H1 (cell line): ENCODE measurements around the gene ZNF618. TPM values are rescaled to one million over a fixed set of nuclear protein-coding genes. Genes with fewer than 3 reads are reported as not detected.

Experiments used
- CTCF ChIA-PET: fragments of 300-600 bp; sonication (Branson Sonifier 250); formaldehyde crosslinking; loops from one replicate; lab custom pipeline; 2021; ENCODE audit not compliant: partially characterized antibody; lab: Charles Lee
- POLR2A ChIA-PET: fragments of 300-600 bp; sonication (Branson Sonifier 250); formaldehyde crosslinking; loops from one replicate; lab custom pipeline; 2021; ENCODE audit warnings: inconsistent platforms; ENCODE audit not compliant: partially characterized antibody; lab: Charles Lee
- DNase-seq, 2 experiments: peaks; one replicate each; pipeline versions ENCODE4 v3.0.0 to v3.0.0-alpha.2; 2010 to 2022; ENCODE audit warnings: low spot score in 2 of 2, low read depth in 1 of 2, mixed read lengths in 1 of 2
- FAIRE-seq: peaks from 2 replicates; lab custom pipeline; 2011; peaks lifted over from hg19 to GRCh38; lab: Jason Lieb, UNC
- H2AFZ ChIP-seq: 2 replicates; pipeline ENCODE4 v1.8.1; 2012; ENCODE audit warnings: low read length, inconsistent platforms
- H2AK5ac ChIP-seq: 2 replicates; pipeline ENCODE4 v1.6.1; 2013; ENCODE audit warnings: low read depth, low read length
- H2BK120ac ChIP-seq: replicated peaks from 2 replicates; pipeline ENCODE3; 2013; ENCODE audit warnings: low read depth, low read length, inconsistent platforms
- H2BK12ac ChIP-seq: 2 replicates; pipeline ENCODE4 v1.6.1; 2013; ENCODE audit warnings: low read depth, low read length
- H2BK15ac ChIP-seq: 2 replicates; pipeline ENCODE4 v1.6.1; 2013; ENCODE audit warnings: low read length
- H2BK20ac ChIP-seq: 2 replicates; pipeline ENCODE4 v1.6.1; 2013; ENCODE audit warnings: low read length
- H2BK5ac ChIP-seq: 2 replicates; pipeline ENCODE4 v1.6.1; 2013; ENCODE audit warnings: low read depth, low read length
- H3K14ac ChIP-seq: 2 replicates; pipeline ENCODE4 v1.6.1; 2013; ENCODE audit warnings: inconsistent platforms; ENCODE audit not compliant: insufficient read length
- H3K18ac ChIP-seq: 2 replicates; pipeline ENCODE4 v1.6.1; 2013; ENCODE audit warnings: low read length; ENCODE audit errors: extremely low read depth
- H3K23ac ChIP-seq: 2 replicates; pipeline ENCODE4 v1.6.1; 2013; ENCODE audit warnings: inconsistent platforms; ENCODE audit not compliant: insufficient read length
- H3K23me2 ChIP-seq: 2 replicates; pipeline ENCODE4 v1.6.1; 2013; ENCODE audit warnings: low read depth, low read length
- H3K27ac ChIP-seq: 2 replicates; pipeline ENCODE4 v1.6.1; 2011; ENCODE audit warnings: low read depth, low read length, inconsistent platforms
- H3K27me3 ChIP-seq, 4 experiments: replicated peaks in 1 of 4; 1 replicate in 1 of 4; 2 replicates in 3 of 4; pipeline versions ENCODE4 v1.6.1 to v1.8.1; 2011 to 2013; ENCODE audit warnings: low read length in 3 of 4, mild to moderate bottlenecking in 3 of 4, inconsistent platforms in 2 of 4, mixed read lengths in 2 of 4, moderate library complexity in 1 of 4; ENCODE audit not compliant: control insufficient read depth in 3 of 4, insufficient read depth in 3 of 4; ENCODE audit errors: extremely low read depth in 1 of 4
- H3K36me3 ChIP-seq, 4 experiments: 2 replicates each; pipeline versions ENCODE4 v1.6.1 to v1.8.1; 2011 to 2013; ENCODE audit warnings: mild to moderate bottlenecking in 4 of 4, low read length in 3 of 4, moderate library complexity in 2 of 4, control low read depth in 1 of 4, inconsistent platforms in 1 of 4; ENCODE audit not compliant: insufficient read depth in 4 of 4, control insufficient read depth in 2 of 4
- H3K4ac ChIP-seq: replicated peaks from 2 replicates; pipeline ENCODE3; 2013; ENCODE audit warnings: low read length, low read depth, mixed read lengths, inconsistent platforms; ENCODE audit not compliant: insufficient read length
- H3K4me1 ChIP-seq, 4 experiments: replicated peaks in 1 of 4; 1 replicate in 1 of 4; 2 replicates in 3 of 4; pipeline versions ENCODE4 v1.6.1 to v1.8.1; 2011 to 2013; ENCODE audit warnings: low read length in 3 of 4, inconsistent platforms in 2 of 4, mixed read lengths in 1 of 4; ENCODE audit not compliant: insufficient read depth in 4 of 4, control insufficient read depth in 3 of 4
- H3K4me2 ChIP-seq, 2 experiments: 2 replicates each; pipeline versions ENCODE4 v1.6.1 to v1.8.1; 2011 to 2013; ENCODE audit warnings: low read depth in 2 of 2, low read length in 2 of 2, control low read depth in 1 of 2, inconsistent platforms in 1 of 2, mild to moderate bottlenecking in 1 of 2; ENCODE audit not compliant: insufficient read depth in 1 of 2
- H3K4me3 ChIP-seq, 4 experiments: fragments of 200-600, 300-600 bp in 1 of 4; sonication (generic), shearing (Covaris generic), sonication (Bioruptor Twin) in 1 of 4; 2 replicates each; pipeline versions ENCODE4 v1.5.1 to v1.8.1; 2011 to 2016; ENCODE audit warnings: low read length in 4 of 4, low read depth in 3 of 4, control low read depth in 2 of 4, inconsistent platforms in 2 of 4, mild to moderate bottlenecking in 2 of 4, mixed read lengths in 1 of 4, moderate library complexity in 1 of 4; ENCODE audit not compliant: insufficient read depth in 2 of 4; ENCODE audit errors: extremely low read depth in 1 of 4
- H3K56ac ChIP-seq: replicated peaks from 2 replicates; pipeline ENCODE3; 2013; ENCODE audit warnings: low read depth, mild to moderate bottlenecking, mixed read lengths, low read length, inconsistent platforms; ENCODE audit not compliant: insufficient read length
- H3K79me1 ChIP-seq: 2 replicates; pipeline ENCODE4 v1.6.1; 2013; ENCODE audit warnings: low read depth, low read length, control low read depth
- H3K79me2 ChIP-seq, 2 experiments: 2 replicates each; pipeline versions ENCODE4 v1.6.1 to v1.8.1; 2012 to 2013; ENCODE audit warnings: low read length in 2 of 2, mild to moderate bottlenecking in 2 of 2, inconsistent platforms in 1 of 2; ENCODE audit not compliant: insufficient read depth in 2 of 2, control insufficient read depth in 1 of 2
- H3K9ac ChIP-seq, 4 experiments: replicated peaks in 1 of 4; 1 replicate in 1 of 4; 2 replicates in 3 of 4; pipeline versions ENCODE4 v1.6.1 to v1.8.1; 2011 to 2013; ENCODE audit warnings: low read depth in 3 of 4, low read length in 3 of 4, control low read depth in 2 of 4, mild to moderate bottlenecking in 2 of 4, moderate library complexity in 2 of 4, inconsistent platforms in 1 of 4; ENCODE audit errors: extremely low read depth in 1 of 4
- H3K9me3 ChIP-seq, 2 experiments: 2 replicates each; pipeline versions ENCODE4 v1.6.1 to v1.8.1; 2012 to 2013; ENCODE audit warnings: mild to moderate bottlenecking in 2 of 2, moderate library complexity in 2 of 2, control low read depth in 1 of 2, inconsistent platforms in 1 of 2, low read depth in 1 of 2, low read length in 1 of 2, mixed read lengths in 1 of 2; ENCODE audit not compliant: insufficient read depth in 2 of 2
- H4K20me1 ChIP-seq, 2 experiments: replicated peaks in 1 of 2; 2 replicates each; pipeline versions ENCODE3 to v1.8.1; 2011 to 2013; ENCODE audit warnings: inconsistent platforms in 2 of 2, low read length in 2 of 2, mild to moderate bottlenecking in 1 of 2; ENCODE audit not compliant: insufficient read depth in 2 of 2, control insufficient read depth in 1 of 2
- H4K5ac ChIP-seq: 2 replicates; pipeline ENCODE4 v1.6.1; 2013; ENCODE audit warnings: low read length, low read depth, mixed read lengths, inconsistent platforms; ENCODE audit not compliant: insufficient read length
- H4K8ac ChIP-seq: 2 replicates; pipeline ENCODE4 v1.8.0; 2013; ENCODE audit warnings: mild to moderate bottlenecking, moderate library complexity, low read length, inconsistent platforms; ENCODE audit not compliant: insufficient read depth; ENCODE audit errors: extremely low read depth
- H4K91ac ChIP-seq: replicated peaks from 2 replicates; pipeline ENCODE3; 2013; ENCODE audit warnings: low read length, mixed read lengths, inconsistent platforms; ENCODE audit not compliant: insufficient read length
- WGBS, 2 experiments: shearing (Covaris generic) in 1 of 2; methylation state at CpG; one replicate each; pipeline versions ENCODE4 v1.1.6 to v1.1.7; 2013 to 2015; ENCODE audit warnings: low lambda C conversion rate in 2 of 2, mixed read lengths in 2 of 2, inconsistent platforms in 1 of 2, low coverage in 1 of 2, missing lambda C conversion rate in 1 of 2; ENCODE audit not compliant: insufficient replicate concordance in 2 of 2, insufficient coverage in 1 of 2, insufficient read length in 1 of 2; ENCODE audit errors: extremely low coverage in 1 of 2, missing lambda C conversion rate in 1 of 2; 5-methylcytosine and 5-hydroxymethylcytosine counted together
- polyA plus RNA-seq, 7 experiments: library from polyadenylated mRNA; depleted of rRNA in 3 of 7; stranded (reverse) in 5 of 7; unstranded in 2 of 7; fragments of >200 nt in 5 of 7; fragments of 200-250 nt in 2 of 7; gene quantifications; 1 replicate in 5 of 7; 2 replicates in 1 of 7; 4 replicates in 1 of 7; pipeline versions ENCODE4 v1.2.1 to v1.2.3, GENCODE V29; 2011 to 2013; ENCODE audit warnings: missing spikeins in 2 of 7, mixed read lengths in 2 of 7
- total RNA-seq: library from RNA; stranded (reverse); fragmentation: NEBNext Ultra II Directional; extraction: Animal tissue kit (Norgen Biotek cat#: 25700); gene quantifications from 2 replicates; pipeline ENCODE4 v1.2.1, GENCODE V29; 2021
- TF ChIP-seq, protein P1 (sequence below): IDR thresholded peaks from 2 replicates; pipeline ENCODE4 v1.6.1; 2012; ENCODE audit warnings: inconsistent platforms

ZNF618 gene
- total and polyA plus RNA-seq, 2 of the 8 experiments (the other 6 are each of a cell fraction or from before 2014, with no cell fraction given) = 9.6 to 28.5 TPM

DNA sequence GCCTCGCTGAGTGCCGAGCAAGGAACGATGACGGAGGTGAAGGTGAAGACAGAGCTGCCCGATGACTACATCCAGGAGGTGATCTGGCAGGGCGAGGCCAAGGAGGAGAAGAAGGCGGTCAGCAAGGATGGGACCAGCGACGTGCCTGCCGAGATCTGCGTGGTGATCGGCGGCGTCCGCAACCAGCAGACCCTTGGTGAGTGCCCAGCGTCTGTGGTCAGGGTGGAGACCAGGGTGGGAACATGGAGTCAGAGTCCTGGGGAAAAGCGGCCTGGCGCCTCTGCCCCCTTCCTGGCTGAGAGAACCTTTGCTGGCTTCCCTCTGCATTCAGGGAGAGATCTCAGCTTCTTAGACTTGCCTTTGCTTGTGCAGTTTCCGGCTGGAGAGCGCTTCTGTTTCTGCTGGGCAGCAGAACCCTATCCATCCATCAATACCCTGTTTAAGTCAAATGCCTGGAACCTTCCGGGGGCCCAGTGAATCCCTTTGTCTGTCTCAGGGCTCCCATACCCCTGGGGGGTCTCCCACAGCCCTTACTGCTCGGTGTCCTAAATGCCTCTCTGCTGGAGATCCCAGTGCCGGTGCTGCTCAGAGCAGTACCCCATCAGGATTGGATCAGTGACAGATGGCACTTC lies 112.4 kb downstream of the ZNF618 start:
- H3K79me1 ChIP-seq = 0 out of 2 replicates have a peak, but pooled peaks cover 3% of the 10 kb centered on the region
- no peak overlapping the region for H3K4me2 ChIP-seq
- CTCF ChIA-PET = interaction anchor here (0.7 to 9.0 kb wide), 3 partner anchors 18 to 106 kb away, joined by 3 to 55 read pairs (median 4); no protein-coding TSS in a partner anchor
- FAIRE-seq (no peak), DNase-seq (no peak)
- H4K5ac ChIP-seq = no peak overlapping the region
- TF ChIP-seq, protein P1, sequence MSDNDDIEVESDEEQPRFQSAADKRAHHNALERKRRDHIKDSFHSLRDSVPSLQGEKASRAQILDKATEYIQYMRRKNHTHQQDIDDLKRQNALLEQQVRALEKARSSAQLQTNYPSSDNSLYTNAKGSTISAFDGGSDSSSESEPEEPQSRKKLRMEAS = no peak
- no peak overlapping the region for H3K14ac ChIP-seq
- H3K23ac ChIP-seq = no peak overlapping the region
- H2AK5ac ChIP-seq = no peak overlapping the region
- no peak overlapping the region; the same call in 1 of the 2 replicates for H2BK5ac ChIP-seq
- H3K23me2 ChIP-seq = no peaks in the 10 kb centered on the region; the same call in 1 of the 2 replicates
- H3K9me3 ChIP-seq = no peaks in the 10 kb centered on the region
- H2BK120ac ChIP-seq = no peak overlapping the region
- no peak overlapping the region for H3K4me3 ChIP-seq
- H4K91ac ChIP-seq = no peak overlapping the region
- no peak overlapping the region for H2AFZ ChIP-seq
- no peaks in the 10 kb centered on the region for H4K20me1 ChIP-seq
- no peak overlapping the region for H2BK20ac ChIP-seq
- H3K56ac ChIP-seq = no peak overlapping the region
- no peak overlapping the region for H4K8ac ChIP-seq
- H2BK15ac ChIP-seq = no peak overlapping the region
- H3K27ac ChIP-seq = no peak overlapping the region
- H3K18ac ChIP-seq = no peak overlapping the region
- H3K4ac ChIP-seq = no peak overlapping the region
- POLR2A ChIA-PET = no interaction called here
- H2BK12ac ChIP-seq = no peak overlapping the region
- WGBS, 2 experiments = 94% methylated on average over 23 of the region's 23 CpGs; no CpG with 5 or more reads in 1 of the 2 experiments
- no peak overlapping the region for H3K9ac ChIP-seq
- peaks cover 0 to 8% (median 6%) of the 10 kb centered on the region in 4 experiments; a peak in 3 of 8 replicates for H3K36me3 ChIP-seq
- H3K27me3 ChIP-seq = no peaks in the 10 kb centered on the region
- no peaks in the 10 kb centered on the region; a peak in 1 of 7 replicates for H3K4me1 ChIP-seq
- H3K79me2 ChIP-seq = no peaks in the 10 kb centered on the region
